HG03064 (cell line): ENCODE data around the gene TPGS2.

Source experiments
- ATAC-seq: cut with Tn5 transposase; IDR thresholded peaks from one replicate; pipeline ENCODE4 v1.9.1; 2021; ENCODE audit warnings: low read depth; ENCODE audit not compliant: unreplicated experiment

The TPGS2 gene

DNA sequence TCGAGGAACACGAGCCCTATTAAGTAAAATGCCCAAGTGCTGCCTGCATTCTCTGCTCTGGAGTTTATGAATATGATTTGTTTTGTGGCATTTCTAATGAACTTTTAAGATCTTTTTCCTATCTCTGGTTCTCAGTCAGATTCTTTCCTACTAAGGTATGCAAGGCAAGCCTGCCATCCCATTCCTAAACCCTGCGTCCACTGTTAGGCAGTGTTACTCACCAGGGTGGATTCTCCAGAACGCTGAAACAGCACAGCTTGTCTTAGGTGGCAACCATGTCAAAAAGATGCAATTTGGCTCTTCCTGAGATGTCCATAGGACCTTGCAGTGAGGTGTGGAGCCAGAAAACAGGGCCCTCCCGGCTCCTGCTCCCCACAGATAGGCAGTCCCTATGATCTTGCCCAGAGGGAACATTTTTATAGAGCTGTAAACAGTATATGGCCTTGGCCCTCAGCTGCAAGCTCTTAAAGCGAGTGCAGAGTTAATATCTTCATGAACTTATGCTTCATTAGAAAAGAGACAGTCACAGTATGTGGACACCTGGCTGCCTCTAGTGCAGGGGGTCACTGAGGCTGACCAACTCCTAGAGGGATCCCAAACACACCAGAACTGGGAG, 84.4 kb downstream of the TPGS2 start:
- no peak for ATAC-seq
